Measurements from ENCODE around the gene PLK3. TPM values are rescaled to one million over a fixed set of nuclear protein-coding genes. Genes with fewer than 3 reads are reported as not detected.

PLK3 gene
- total and polyA plus RNA-seq, 2 of the 4 experiments (the other 2 are of a cell fraction) = 15.8 to 51.6 TPM

GRCh38 chr1:44842862-44843655 lies 42.9 kb downstream of the PLK3 start, which contains the start of gene PTCH2:
TSS of gene PTCH2 (minus strand) at chr1:44843253. CDS start at chr1:44842932, 321 bp downstream.
- H4K5ac ChIP-seq (ENCODE audit: low read depth, low read length) = no peak within 1 kb of the TSS
- H4K91ac ChIP-seq (ENCODE audit: insufficient read depth, low read depth, low read length) = no peak within 1 kb of the TSS
- H3K4me2 ChIP-seq (ENCODE audit: low read depth, low read length) = peak within 1 kb of the TSS; percentile 54
- WGBS, 2 experiments (ENCODE audit: extremely low coverage in 2 of 2, insufficient read length in 1 of 2) = 0% methylated on average over 21 of the region's 72 CpGs; no CpG with 5 or more reads in 1 of the 2 experiments
- no peak within 1 kb of the TSS for H3K9ac ChIP-seq (ENCODE audit: low read depth, low read length)
- ATAC-seq (ENCODE audit: low read depth) (peak; percentile 95), DNase-seq (peak; percentile 53)
- no peak within 1 kb of the TSS for H2BK5ac ChIP-seq (ENCODE audit: low read depth, low read length, poor library complexity, severe bottlenecking)
- peak within 1 kb of the TSS; percentile 29; the same call in 1 of the 2 replicates for H2AK5ac ChIP-seq (ENCODE audit: low read depth, low read length)
- H3K9me1 ChIP-seq (ENCODE audit: insufficient read depth, low read length) = no peaks in the 10 kb centered on the region; the same call in 1 of the 2 replicates
- no peak within 1 kb of the TSS; the same call in 1 of the 2 replicates for H3K27ac ChIP-seq (ENCODE audit: insufficient read depth, low read length)
- peak within 1 kb of the TSS; percentile 51 for H3K4me3 ChIP-seq (ENCODE audit: insufficient read depth, low read depth, low read length)
- BruUV-seq (replicated peaks) = no TSS peak
- no peak within 1 kb of the TSS for H2BK120ac ChIP-seq (ENCODE audit: low read depth, low read length)
- ChIA-PET POLR2A (ENCODE audit: unreplicated experiment) (interaction anchor here (1.2 kb wide), 1 partner anchor 24 kb away, joined by 8 read pairs; no protein-coding TSS in a partner anchor), CTCF (no interaction called here)
- peak within 1 kb of the TSS; percentile 20; the same call in 1 of the 2 replicates for H3K4ac ChIP-seq (ENCODE audit: low read depth, low read length)
- H3K4me1 ChIP-seq (ENCODE audit: control insufficient read depth, insufficient read depth, low read length) = no peaks in the 10 kb centered on the region
- H2BK15ac ChIP-seq (ENCODE audit: low read depth, low read length) = no peak within 1 kb of the TSS
- peak; percentile 84; the same call in 1 of the 2 replicates for TF ChIP-seq MAZ (IDR thresholded peaks at IDR 0.05; ENCODE audit: borderline replicate concordance, low read depth, low read length)
- TF ChIP-seq RFX5 (IDR thresholded peaks at IDR 0.05; ENCODE audit: low read depth, low read length) = no peak
- peak within 1 kb of the TSS; percentile 16; the same call in 1 of the 2 replicates for H3K23ac ChIP-seq (ENCODE audit: low read depth, low read length)
- peak within 1 kb of the TSS; percentile 89 for H2AK9ac ChIP-seq (replicated peaks; ENCODE audit: low read depth, low read length, poor library complexity)
- H3K36me3 ChIP-seq (ENCODE audit: control insufficient read depth, insufficient read depth, low read length) = no peaks in the 10 kb centered on the region
- H2BK20ac ChIP-seq (ENCODE audit: low read depth, low read length) = no peak within 1 kb of the TSS
- H3K79me1 ChIP-seq (ENCODE audit: low read depth in 1 of 2, low read length in 2 of 2) = no peaks in the 10 kb centered on the region
- intact Hi-C loops (cut with micrococcal nuclease) (no loop called here), dilution Hi-C loops (cut with HindIII; ENCODE audit: low sequenced_read_pairs, unreplicated experiment) (no loop called here), in situ Hi-C loops (cut with MboI; ENCODE audit: low sequenced_read_pairs) (no loop called here)
- no peaks in the 10 kb centered on the region for H4K20me1 ChIP-seq (ENCODE audit: insufficient read depth, low read length)
- peak within 1 kb of the TSS; percentile 31; the same call in 1 of the 2 replicates for H3K14ac ChIP-seq (replicated peaks; ENCODE audit: low read depth, low read length)
- H3K56ac ChIP-seq (ENCODE audit: extremely low read depth, insufficient read depth, low read length) = no peak within 1 kb of the TSS; the same call in 1 of the 2 replicates
- no peaks in the 10 kb centered on the region for H3K9me3 ChIP-seq (ENCODE audit: control insufficient read depth, insufficient read depth, low read length)
- H4K8ac ChIP-seq (ENCODE audit: low read depth in 2 of 2, low read length in 2 of 2) = peak within 1 kb of the TSS in 1 of 2 experiments; percentile 9; a peak in 1 of 4 replicates
- H3K27me3 ChIP-seq (ENCODE audit: control insufficient read depth, insufficient read depth, low read length) = no peaks in the 10 kb centered on the region; the same call in 1 of the 2 replicates
- H3K18ac ChIP-seq (ENCODE audit: low read depth, low read length) = no peak within 1 kb of the TSS
- peak within 1 kb of the TSS; percentile 93 for H2AFZ ChIP-seq (replicated peaks; ENCODE audit: low read length, poor library complexity)
